ENCODE results near the gene PDE4D.

DNA sequence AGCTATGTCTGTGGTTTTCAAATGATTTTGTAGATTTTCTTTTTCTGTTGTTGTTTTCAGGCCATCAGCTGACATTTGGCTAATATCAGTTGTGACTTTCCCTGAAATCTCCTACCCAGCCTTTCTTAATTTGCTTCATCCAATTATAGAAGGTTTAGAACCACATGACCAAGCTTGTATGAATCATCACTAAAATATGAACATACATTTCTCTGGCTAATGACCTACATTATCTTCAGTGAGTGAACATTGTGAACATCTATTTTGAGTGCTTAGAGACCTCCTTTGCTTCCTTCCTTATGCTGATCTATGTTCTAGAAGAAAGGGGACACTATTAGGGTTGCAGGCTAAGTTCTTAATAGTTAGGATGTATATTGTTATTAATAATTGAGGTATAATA is 778.2 kb downstream of the PDE4D start:
- TF ChIP-seq, protein P1, sequence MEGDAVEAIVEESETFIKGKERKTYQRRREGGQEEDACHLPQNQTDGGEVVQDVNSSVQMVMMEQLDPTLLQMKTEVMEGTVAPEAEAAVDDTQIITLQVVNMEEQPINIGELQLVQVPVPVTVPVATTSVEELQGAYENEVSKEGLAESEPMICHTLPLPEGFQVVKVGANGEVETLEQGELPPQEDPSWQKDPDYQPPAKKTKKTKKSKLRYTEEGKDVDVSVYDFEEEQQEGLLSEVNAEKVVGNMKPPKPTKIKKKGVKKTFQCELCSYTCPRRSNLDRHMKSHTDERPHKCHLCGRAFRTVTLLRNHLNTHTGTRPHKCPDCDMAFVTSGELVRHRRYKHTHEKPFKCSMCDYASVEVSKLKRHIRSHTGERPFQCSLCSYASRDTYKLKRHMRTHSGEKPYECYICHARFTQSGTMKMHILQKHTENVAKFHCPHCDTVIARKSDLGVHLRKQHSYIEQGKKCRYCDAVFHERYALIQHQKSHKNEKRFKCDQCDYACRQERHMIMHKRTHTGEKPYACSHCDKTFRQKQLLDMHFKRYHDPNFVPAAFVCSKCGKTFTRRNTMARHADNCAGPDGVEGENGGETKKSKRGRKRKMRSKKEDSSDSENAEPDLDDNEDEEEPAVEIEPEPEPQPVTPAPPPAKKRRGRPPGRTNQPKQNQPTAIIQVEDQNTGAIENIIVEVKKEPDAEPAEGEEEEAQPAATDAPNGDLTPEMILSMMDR (IDR thresholded peaks at IDR 0.05), result no peak
- no peak for TF ChIP-seq POLR2A (IDR thresholded peaks at IDR 0.05)
